Measurements from ENCODE around the gene WNT1.

DNA sequence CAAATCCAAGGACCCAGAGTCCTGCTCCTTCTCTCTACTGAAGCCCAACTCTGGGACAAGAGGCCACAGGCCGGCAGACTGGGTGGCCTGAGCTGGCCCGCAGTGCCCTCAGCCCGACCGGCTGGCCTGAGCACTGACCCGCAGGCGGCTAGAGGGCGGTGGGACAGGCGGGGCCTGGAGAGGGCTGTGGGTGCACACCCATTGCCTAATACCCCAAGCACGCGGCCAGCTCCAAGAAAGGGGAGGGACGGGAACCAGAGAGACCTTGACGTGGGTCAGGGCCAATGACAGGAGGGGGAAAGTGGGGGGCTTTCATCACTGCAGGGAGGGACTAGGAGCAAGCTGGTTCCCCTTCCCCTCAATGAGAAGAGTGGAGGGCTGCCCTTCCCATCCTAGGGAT, 4.6 kb upstream of the WNT1 start:
- TF ChIP-seq EP300 (conservative IDR thresholded peaks at IDR 0.05; ENCODE audit: poor library complexity, severe bottlenecking) (no peak), TAF1 (IDR thresholded peaks at IDR 0.05; ENCODE audit: low read depth) (no peak)
